ENCODE results near the gene GIT1. TPM values are rescaled to one million over a fixed set of nuclear protein-coding genes. Genes with fewer than 3 reads are reported as not detected.

The GIT1 gene
- total RNA-seq, 1 experiment from 2014 or later = 120 TPM

GRCh38 chr17:29582254-29582765 is 7.1 kb downstream of the GIT1 start:
- intact Hi-C loops (cut with micrococcal nuclease; ENCODE audit: unreplicated experiment) = loop anchor here (5.0 kb wide), 1 partner anchor 350 kb away; the partner anchor contains the start of gene SSH2
- Histone ChIP-seq H3K27ac (ENCODE audit: low read depth, low read length, poor library complexity, severe bottlenecking) (no peak overlapping the region), H3K4me1 (ENCODE audit: insufficient read depth, low read length, poor library complexity, severe bottlenecking) (peaks cover 29% of the 10 kb centered on the region), H3K27me3 (replicated peaks; ENCODE audit: insufficient read depth, low read depth, low read length, poor library complexity) (no peaks in the 10 kb centered on the region), H3K36me3 (ENCODE audit: insufficient read depth, low read length, poor library complexity, severe bottlenecking) (peaks cover 62% of the 10 kb centered on the region), H3K4me3 (ENCODE audit: low read depth, low read length, poor library complexity, severe bottlenecking) (no peak overlapping the region), H3K9me3 (ENCODE audit: low read depth, low read length, poor library complexity, severe bottlenecking) (no peaks in the 10 kb centered on the region)
- ChIA-PET CTCF (interaction anchor here (0.6 kb wide), 2 partner anchors 45 to 514 kb away, joined by 5 to 9 read pairs; no protein-coding TSS in a partner anchor), POLR2A (ENCODE audit: low non-redundant PET) (interaction anchor here (0.5 kb wide), 1 partner anchor 474 kb away, joined by 4 read pairs; no protein-coding TSS in a partner anchor)
- no TSS peak for BruUV-seq (replicated peaks)
- DNase-seq (ENCODE audit: low spot score) = no peak
- TF ChIP-seq EZH2 (IDR thresholded peaks at IDR 0.05; ENCODE audit: borderline replicate concordance, low read depth, low read length, poor library complexity, severe bottlenecking) (no peak), CTCF (conservative IDR thresholded peaks at IDR 0.05; ENCODE audit: low read depth, low read length) (no peak)

GRCh38 chr17:29581583-29582253 is 7.7 kb downstream of the GIT1 start:
- H3K9me3 ChIP-seq (ENCODE audit: low read depth, low read length, poor library complexity, severe bottlenecking) = no peaks in the 10 kb centered on the region
- ChIA-PET CTCF (interaction anchor here (0.6 to 1.6 kb wide), 4 partner anchors 9 to 515 kb away, joined by 5 to 9 read pairs (median 8); no protein-coding TSS in a partner anchor), POLR2A (ENCODE audit: low non-redundant PET) (interaction anchor here (0.5 to 0.6 kb wide), 2 partner anchors 310 to 474 kb away, joined by 4 to 26 read pairs; no protein-coding TSS in a partner anchor)
- no peak for DNase-seq (ENCODE audit: low spot score)
- intact Hi-C loops (cut with micrococcal nuclease; ENCODE audit: unreplicated experiment) = loop anchor here (2.0 to 5.0 kb wide), 2 partner anchors 351 to 511 kb away; partner anchors contain the start of gene SSH2
- no peak for TF ChIP-seq CTCF (conservative IDR thresholded peaks at IDR 0.05; ENCODE audit: low read depth, low read length)
- no peak for TF ChIP-seq EZH2 (IDR thresholded peaks at IDR 0.05; ENCODE audit: borderline replicate concordance, low read depth, low read length, poor library complexity, severe bottlenecking)
- H3K27me3 ChIP-seq (replicated peaks; ENCODE audit: insufficient read depth, low read depth, low read length, poor library complexity) = no peaks in the 10 kb centered on the region
- no peak overlapping the region for H3K4me3 ChIP-seq (ENCODE audit: low read depth, low read length, poor library complexity, severe bottlenecking)
- no TSS peak for BruUV-seq (replicated peaks)
- H3K27ac ChIP-seq (ENCODE audit: low read depth, low read length, poor library complexity, severe bottlenecking) = no peak overlapping the region
- H3K4me1 ChIP-seq (ENCODE audit: insufficient read depth, low read length, poor library complexity, severe bottlenecking) = peaks cover 24% of the 10 kb centered on the region
- peaks cover 66% of the 10 kb centered on the region for H3K36me3 ChIP-seq (ENCODE audit: insufficient read depth, low read length, poor library complexity, severe bottlenecking)

- H3K4me3 ChIP-seq (ENCODE audit: low read depth, low read length, poor library complexity, severe bottlenecking) = no peak overlapping the region
These were observed 9.3 kb downstream of the GIT1 start for GRCh38 chr17:29579866-29580771.

More at GRCh38 chr17:29579866-29580771, 9.3 kb downstream of the GIT1 start:
- Histone ChIP-seq H3K9me3 (ENCODE audit: low read depth, low read length, poor library complexity, severe bottlenecking) (no peaks in the 10 kb centered on the region), H3K4me1 (ENCODE audit: insufficient read depth, low read length, poor library complexity, severe bottlenecking) (peaks cover 12% of the 10 kb centered on the region), H3K27me3 (replicated peaks; ENCODE audit: insufficient read depth, low read depth, low read length, poor library complexity) (no peaks in the 10 kb centered on the region), H3K27ac (ENCODE audit: low read depth, low read length, poor library complexity, severe bottlenecking) (no peak overlapping the region), H3K36me3 (ENCODE audit: insufficient read depth, low read length, poor library complexity, severe bottlenecking) (peaks cover 82% of the 10 kb centered on the region)
- intact Hi-C loops (cut with micrococcal nuclease; ENCODE audit: unreplicated experiment) = loop anchor here (1.0 to 5.0 kb wide), 3 partner anchors 11 to 513 kb away; partner anchors contain the start of gene SSH2
- DNase-seq (ENCODE audit: low spot score) = peak; percentile 91
- CTCF ChIA-PET = interaction anchor here (0.6 to 1.6 kb wide), 7 partner anchors 12 to 513 kb away, joined by 3 to 9 read pairs (median 3); no protein-coding TSS in a partner anchor
- BruUV-seq (replicated peaks) = no TSS peak
- TF ChIP-seq CTCF (conservative IDR thresholded peaks at IDR 0.05; ENCODE audit: low read depth, low read length) = peak; percentile 93
- no peak for TF ChIP-seq EZH2 (IDR thresholded peaks at IDR 0.05; ENCODE audit: borderline replicate concordance, low read depth, low read length, poor library complexity, severe bottlenecking)
- POLR2A ChIA-PET (ENCODE audit: low non-redundant PET) = interaction anchor here (0.6 kb wide), 1 partner anchor 11 kb away, joined by 3 read pairs; no protein-coding TSS in a partner anchor

Data from A673 (cell line).